Right lobe of liver (tissue), 4 donors: Measurements from ENCODE around the gene EXOC3.

Source experiments
- CTCF ChIP-seq, 4 donors: fragments of 200-600 bp in 3 of 4; fragments of 450-650 bp in 1 of 4; IDR thresholded peaks; one replicate each; pipeline versions ENCODE4 v1.5.1 to v1.8.0; 2016 to 2022; ENCODE audit warnings: antibody characterized with exemption in 4 of 4, mild to moderate bottlenecking in 2 of 4
- POLR2A ChIP-seq: fragments of 450-650 bp; IDR thresholded peaks from one replicate; pipeline ENCODE4 v1.6.1; 2017; ENCODE audit warnings: antibody characterized with exemption, mild to moderate bottlenecking
- donor health status: DM: no; HTN: no; CAD: no.
- donor health status: DM: no; HTN: no; CAD: no.
- donor health status: DM: no; HTN: yes; CAD: no.

DNA sequence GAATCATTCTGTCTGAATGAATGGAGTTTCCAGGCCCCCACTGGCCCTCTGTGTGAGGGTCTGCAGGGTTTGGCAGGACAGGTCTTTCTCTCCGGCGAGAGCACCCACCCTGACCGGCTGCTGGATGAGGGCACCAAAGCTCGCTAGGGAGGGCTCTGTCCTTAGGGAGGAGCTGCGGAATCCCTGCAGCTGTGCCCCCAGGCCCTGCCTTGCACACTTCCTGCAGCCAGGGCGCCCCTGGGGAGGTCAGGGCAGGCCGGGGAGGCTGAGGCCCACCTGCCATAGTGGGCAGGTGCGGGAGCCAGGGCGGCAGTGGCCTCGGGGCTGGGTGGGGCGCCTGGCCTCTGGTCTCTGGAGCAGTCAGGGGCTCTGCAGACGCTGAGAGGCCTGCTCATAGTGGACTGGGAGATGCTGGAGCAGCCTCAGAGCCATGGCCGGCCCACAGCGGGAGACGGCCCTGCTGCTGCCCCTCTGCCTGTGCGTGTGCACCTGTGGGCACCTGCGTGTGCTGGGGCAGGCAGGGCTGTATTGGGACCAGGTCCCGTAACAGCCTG is 36.1 kb downstream of the EXOC3 start:
- TF ChIP-seq POLR2A (no peak), CTCF (IDR thresholded peaks at IDR 0.05) (no peak)
